ENCODE data around the gene GABPB1. TPM values are rescaled to one million over a fixed set of nuclear protein-coding genes. Genes with fewer than 3 reads are reported as not detected.

GABPB1 gene
- total RNA-seq, 3 donors from 2014 or later (not counting 1 experiment from before 2014, with no cell fraction given): 20.8 to 30.8 (median 26.3) TPM

DNA sequence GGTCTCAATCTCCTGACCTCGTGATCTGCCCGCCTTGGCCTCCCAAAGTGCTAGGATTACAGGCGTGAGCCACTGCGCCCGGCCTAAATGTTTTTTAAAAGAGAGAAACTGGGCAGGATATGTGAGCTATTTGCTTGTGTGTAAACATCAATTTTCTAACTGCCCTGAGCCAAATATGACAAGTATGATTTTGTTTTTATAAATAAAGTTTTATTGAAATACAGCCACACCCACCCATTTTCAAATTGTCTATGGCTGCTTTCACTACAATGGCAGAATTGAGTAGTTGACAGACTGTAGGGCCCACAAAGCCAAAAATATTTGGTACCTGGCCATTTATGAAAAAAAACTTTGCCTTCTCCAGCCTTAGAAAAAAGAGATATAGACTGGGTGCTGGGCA is 73.6 kb downstream of the GABPB1 start:
- no peaks in the 10 kb centered on the region for H3K27me3 ChIP-seq (ENCODE audit: control insufficient read depth, insufficient read depth, low read length)
- H3K36me3 ChIP-seq (ENCODE audit: control insufficient read depth, insufficient read depth, low read length): peaks cover 9% of the 10 kb centered on the region
- no peaks in the 10 kb centered on the region for H3K9me3 ChIP-seq (ENCODE audit: control insufficient read depth, insufficient read depth, low read length)
- H3K4me1 ChIP-seq (ENCODE audit: control insufficient read depth, insufficient read depth, low read length): no peaks in the 10 kb centered on the region
- H3K9me3 Mint-ChIP-seq: no peaks in the 10 kb centered on the region
- intact Hi-C loops (cut with micrococcal nuclease): no loop called here
- H3K27me3 Mint-ChIP-seq (ENCODE audit: low read depth in 2 of 2): no peaks in the 10 kb centered on the region
- H3K4me3 Mint-ChIP-seq: no peak overlapping the region
- 85% methylated on average over 4 of the region's 5 CpGs for WGBS (ENCODE audit: insufficient coverage)
- ATAC-seq: no peak
- H3K27ac Mint-ChIP-seq: no peak overlapping the region
- no peak overlapping the region for H3K27ac ChIP-seq (ENCODE audit: low read length)
- no peak overlapping the region for H3K4me3 ChIP-seq (ENCODE audit: low read length)
- H3K4me1 Mint-ChIP-seq: no peaks in the 10 kb centered on the region
- TF ChIP-seq, protein P1, sequence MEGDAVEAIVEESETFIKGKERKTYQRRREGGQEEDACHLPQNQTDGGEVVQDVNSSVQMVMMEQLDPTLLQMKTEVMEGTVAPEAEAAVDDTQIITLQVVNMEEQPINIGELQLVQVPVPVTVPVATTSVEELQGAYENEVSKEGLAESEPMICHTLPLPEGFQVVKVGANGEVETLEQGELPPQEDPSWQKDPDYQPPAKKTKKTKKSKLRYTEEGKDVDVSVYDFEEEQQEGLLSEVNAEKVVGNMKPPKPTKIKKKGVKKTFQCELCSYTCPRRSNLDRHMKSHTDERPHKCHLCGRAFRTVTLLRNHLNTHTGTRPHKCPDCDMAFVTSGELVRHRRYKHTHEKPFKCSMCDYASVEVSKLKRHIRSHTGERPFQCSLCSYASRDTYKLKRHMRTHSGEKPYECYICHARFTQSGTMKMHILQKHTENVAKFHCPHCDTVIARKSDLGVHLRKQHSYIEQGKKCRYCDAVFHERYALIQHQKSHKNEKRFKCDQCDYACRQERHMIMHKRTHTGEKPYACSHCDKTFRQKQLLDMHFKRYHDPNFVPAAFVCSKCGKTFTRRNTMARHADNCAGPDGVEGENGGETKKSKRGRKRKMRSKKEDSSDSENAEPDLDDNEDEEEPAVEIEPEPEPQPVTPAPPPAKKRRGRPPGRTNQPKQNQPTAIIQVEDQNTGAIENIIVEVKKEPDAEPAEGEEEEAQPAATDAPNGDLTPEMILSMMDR (IDR thresholded peaks at IDR 0.05): no peak
- no peak for DNase-seq
- no peaks in the 10 kb centered on the region for H3K36me3 Mint-ChIP-seq

- Mint-ChIP-seq H3K9me3 (no peaks in the 10 kb centered on the region), H3K27ac (peak overlapping the region in 1 of 2 donors; percentile 14), H3K36me3 (no peaks in the 10 kb centered on the region), H3K4me3 (no peak overlapping the region), H3K27me3 (ENCODE audit: low read depth in 2 of 2) (no peaks in the 10 kb centered on the region), H3K4me1 (no peaks in the 10 kb centered on the region)
- no peaks in the 10 kb centered on the region for H3K27me3 ChIP-seq (ENCODE audit: control insufficient read depth, insufficient read depth, low read length)
- H3K4me1 ChIP-seq (ENCODE audit: control insufficient read depth, insufficient read depth, low read length): no peaks in the 10 kb centered on the region
- ATAC-seq (no peak), DNase-seq (no peak)
- no peak overlapping the region for H3K4me3 ChIP-seq (ENCODE audit: low read length)
- TF ChIP-seq, protein P1 (IDR thresholded peaks at IDR 0.05): no peak
- H3K36me3 ChIP-seq (ENCODE audit: control insufficient read depth, insufficient read depth, low read length): peaks cover 4% of the 10 kb centered on the region
- no peak overlapping the region for H3K27ac ChIP-seq (ENCODE audit: low read length)
- WGBS (ENCODE audit: insufficient coverage): 97% methylated on average over 3 of the region's 3 CpGs
- no peaks in the 10 kb centered on the region for H3K9me3 ChIP-seq (ENCODE audit: control insufficient read depth, insufficient read depth, low read length)
- intact Hi-C loops (cut with micrococcal nuclease): no loop called here
These were observed 74.7 kb downstream of the GABPB1 start for GRCh38 chr15:50280271-50280670.

DNA sequence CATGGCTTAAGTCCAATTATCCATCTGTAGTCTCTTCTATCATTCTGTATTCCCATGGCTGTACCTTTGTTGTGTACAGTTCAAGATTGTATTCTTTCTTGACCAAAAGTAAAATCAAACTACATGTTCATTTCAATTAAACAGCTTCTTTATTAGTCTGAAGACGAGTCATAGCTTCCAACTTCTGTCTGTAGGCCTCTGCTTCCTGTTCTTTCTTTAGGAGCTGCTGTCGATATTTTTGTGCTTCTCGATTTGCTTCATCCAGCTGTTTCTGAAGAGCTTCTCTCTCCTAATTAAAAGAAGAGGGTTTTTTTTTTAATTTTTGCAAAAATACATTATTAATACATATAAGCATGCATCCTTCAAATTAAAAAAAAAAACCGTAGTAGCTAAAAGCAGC is 76.5 kb downstream of the GABPB1 start:
- Histone ChIP-seq H3K4me1 (ENCODE audit: control insufficient read depth, insufficient read depth, low read length) (no peaks in the 10 kb centered on the region), H3K36me3 (ENCODE audit: control insufficient read depth, insufficient read depth, low read length) (no peaks in the 10 kb centered on the region), H3K9me3 (ENCODE audit: control insufficient read depth, insufficient read depth, low read length) (no peaks in the 10 kb centered on the region), H3K4me3 (ENCODE audit: low read length) (no peak overlapping the region), H3K27me3 (ENCODE audit: control insufficient read depth, insufficient read depth, low read length) (no peaks in the 10 kb centered on the region), H3K27ac (ENCODE audit: low read length) (no peak overlapping the region)
- intact Hi-C loops (cut with micrococcal nuclease): no loop called here
- peak overlapping the region in 1 of 2 donors; percentile 14 for H3K27ac Mint-ChIP-seq
- no peak overlapping the region for H3K4me3 Mint-ChIP-seq
- no peaks in the 10 kb centered on the region for H3K27me3 Mint-ChIP-seq (ENCODE audit: low read depth in 2 of 2)
- DNase-seq: no peak
- ATAC-seq: no peak
- TF ChIP-seq, protein P1 (IDR thresholded peaks at IDR 0.05): no peak
- WGBS (ENCODE audit: insufficient coverage): 84% methylated on average over 1 of the region's 4 CpGs
- no peaks in the 10 kb centered on the region for H3K9me3 Mint-ChIP-seq
- no peaks in the 10 kb centered on the region for H3K36me3 Mint-ChIP-seq
- no peaks in the 10 kb centered on the region for H3K4me1 Mint-ChIP-seq

GRCh38 chr15:50277370-50277769 is 77.6 kb downstream of the GABPB1 start:
- Mint-ChIP-seq H3K36me3 (no peaks in the 10 kb centered on the region), H3K4me1 (no peaks in the 10 kb centered on the region), H3K27me3 (ENCODE audit: low read depth in 2 of 2) (no peaks in the 10 kb centered on the region), H3K9me3 (no peaks in the 10 kb centered on the region), H3K4me3 (no peak overlapping the region), H3K27ac (peak overlapping the region in 1 of 2 donors; percentile 16)
- 88% methylated on average over 1 of the region's 1 CpG for WGBS (ENCODE audit: insufficient coverage)
- intact Hi-C loops (cut with micrococcal nuclease): no loop called here
- no peak for DNase-seq
- Histone ChIP-seq H3K9me3 (ENCODE audit: control insufficient read depth, insufficient read depth, low read length) (no peaks in the 10 kb centered on the region), H3K4me1 (ENCODE audit: control insufficient read depth, insufficient read depth, low read length) (no peaks in the 10 kb centered on the region), H3K27me3 (ENCODE audit: control insufficient read depth, insufficient read depth, low read length) (no peaks in the 10 kb centered on the region), H3K27ac (ENCODE audit: low read length) (no peak overlapping the region), H3K36me3 (ENCODE audit: control insufficient read depth, insufficient read depth, low read length) (no peaks in the 10 kb centered on the region), H3K4me3 (ENCODE audit: low read length) (no peak overlapping the region)
- TF ChIP-seq, protein P1 (IDR thresholded peaks at IDR 0.05): no peak
- no peak for ATAC-seq

Measured in natural killer cell (primary cell).